Cerebellar nuclear complex (tissue), 1 donor: ENCODE data around the gene CNIH2.
"Not testable (repeated sequence)": the region's sequence is repeated elsewhere in the genome, so short reads cannot be mapped to it uniquely, and the experiment has no call there.

Source experiments
- DNase-seq, 2 experiments: peaks; one replicate each; lab custom pipeline; 2025; lab: John Stamatoyannopoulos, UW

The CNIH2 gene

DNA sequence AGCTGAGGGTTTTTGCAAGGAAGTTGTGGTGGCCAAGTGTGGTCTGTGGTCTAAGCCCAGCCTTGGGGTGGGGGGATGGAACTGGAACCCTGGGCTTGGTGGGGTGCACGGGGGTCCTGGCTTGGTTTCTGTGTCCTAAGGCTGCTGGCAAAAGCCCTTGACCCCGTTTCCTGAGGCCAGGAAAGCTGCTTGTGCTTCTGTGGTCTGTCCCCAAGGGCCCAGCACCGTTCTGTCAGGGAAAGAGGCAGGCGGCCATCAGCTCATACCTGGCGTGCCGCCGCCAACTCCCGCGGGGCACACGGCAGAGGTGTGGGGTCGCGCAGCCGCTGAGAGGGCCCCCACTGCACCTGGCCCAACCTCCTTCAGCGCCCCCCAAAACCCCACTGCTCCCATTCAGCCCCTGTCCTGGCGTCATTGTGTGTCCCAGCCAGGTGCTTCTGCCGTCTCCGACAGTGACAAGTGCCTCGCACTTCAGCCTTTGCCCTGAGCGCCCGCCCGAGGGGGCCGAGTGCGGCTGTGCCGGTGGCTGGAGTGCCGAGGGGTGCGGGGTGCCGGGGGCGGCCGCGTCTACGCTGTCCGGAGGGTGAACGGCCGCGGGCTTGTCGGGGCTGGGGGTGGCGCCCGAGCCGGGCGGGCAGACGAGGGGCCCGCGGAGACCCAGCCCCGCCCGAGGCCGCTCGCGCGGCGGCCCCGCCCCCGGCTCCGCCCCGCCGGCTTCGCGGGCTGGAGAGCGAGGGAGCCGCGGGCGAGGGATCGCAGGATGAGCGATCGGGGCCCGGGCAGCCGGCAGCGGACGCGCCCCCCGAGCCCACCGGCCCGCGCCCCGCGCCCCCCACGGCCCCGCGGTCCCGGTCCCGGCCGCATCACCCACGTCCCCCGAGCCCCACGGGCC is at the start of gene CNIH2:
Gene CNIH2 (plus strand): TSS at position 705 of the 892 bp plus-strand sequence. CDS start 282 bp downstream, outside the sequence.
- DNase-seq: no peak

DNA sequence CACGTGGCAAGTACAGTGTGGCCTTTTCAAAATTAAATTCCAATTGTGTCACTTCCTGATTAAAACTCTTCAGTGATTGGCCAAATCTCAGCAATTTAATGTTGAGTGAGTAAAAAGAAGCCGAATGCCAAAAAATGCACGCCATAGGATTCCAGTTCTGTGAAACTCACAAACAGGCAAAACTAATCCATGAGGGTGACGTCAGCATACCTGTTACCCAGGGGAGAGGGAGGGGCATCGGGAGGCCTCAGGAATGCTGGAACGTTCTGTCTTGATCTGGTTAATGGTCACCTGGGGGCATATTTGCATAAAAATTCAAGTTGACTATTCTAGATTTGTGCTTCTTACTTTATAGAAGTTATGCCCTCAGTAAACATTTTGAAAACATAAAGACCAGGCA is 49.5 kb upstream of the CNIH2 start:
- no peak for DNase-seq

DNA sequence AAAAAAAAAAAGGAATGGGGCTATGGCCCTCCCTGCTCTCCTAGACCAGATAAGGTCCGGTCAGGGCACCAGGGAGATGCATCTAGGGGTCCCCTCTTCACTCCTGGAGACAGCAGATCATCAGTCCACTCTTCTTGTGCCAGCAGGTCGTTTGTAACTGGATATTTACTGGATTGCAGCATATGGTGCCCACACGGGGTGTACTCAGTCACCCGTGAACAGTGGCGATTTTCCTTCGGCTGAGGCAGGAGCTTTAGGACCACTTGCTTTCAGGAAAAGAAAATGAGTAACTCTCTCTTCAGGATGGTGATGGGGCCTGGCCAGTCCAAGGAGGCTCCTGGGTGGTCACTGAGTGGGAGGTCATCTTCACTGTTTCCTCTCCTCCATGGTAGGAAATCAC is 47.8 kb upstream of the CNIH2 start:
- DNase-seq: peak; percentile 27 to 67

DNA sequence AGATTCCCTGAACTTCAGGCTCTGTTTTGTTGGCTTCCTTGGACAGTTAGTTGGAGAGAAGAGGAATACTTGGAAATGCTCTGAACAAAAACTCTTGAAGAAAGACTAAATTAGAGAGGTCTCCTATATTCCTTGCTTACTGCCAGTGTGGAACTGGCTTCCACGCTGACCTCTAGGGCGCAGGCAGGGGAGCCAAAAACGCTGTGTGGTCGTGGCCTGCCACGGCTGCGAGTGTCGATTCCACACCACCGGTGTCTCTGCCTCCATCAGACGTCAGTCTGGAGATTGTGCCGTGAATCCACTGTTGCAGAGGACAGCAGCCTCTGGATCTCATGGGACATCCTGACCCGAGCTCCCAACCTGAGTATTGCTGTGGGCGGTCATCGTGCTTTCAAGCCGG is 47.0 kb upstream of the CNIH2 start:
- no peak for DNase-seq

DNA sequence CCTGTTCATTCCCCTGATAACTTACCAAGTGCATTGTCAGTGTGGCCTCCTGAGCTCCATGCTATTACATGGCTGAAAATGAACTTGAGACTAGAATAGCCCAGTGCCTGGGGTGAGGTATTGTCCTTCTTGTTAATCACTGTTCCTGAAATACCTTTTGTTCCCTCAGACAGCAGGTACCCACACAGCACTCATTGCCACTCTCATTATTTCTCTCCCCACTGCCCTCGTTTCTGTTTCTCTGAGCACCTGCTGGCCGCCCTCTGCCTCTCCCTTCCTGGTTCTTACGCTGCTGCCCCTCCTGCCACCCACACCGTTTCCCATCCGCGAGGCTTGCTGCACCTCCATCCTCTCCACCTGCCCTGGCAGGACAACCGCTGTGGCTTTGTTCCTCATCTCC is 46.4 kb upstream of the CNIH2 start:
- peak in 1 of 2 experiments; percentile 58 for DNase-seq

DNA sequence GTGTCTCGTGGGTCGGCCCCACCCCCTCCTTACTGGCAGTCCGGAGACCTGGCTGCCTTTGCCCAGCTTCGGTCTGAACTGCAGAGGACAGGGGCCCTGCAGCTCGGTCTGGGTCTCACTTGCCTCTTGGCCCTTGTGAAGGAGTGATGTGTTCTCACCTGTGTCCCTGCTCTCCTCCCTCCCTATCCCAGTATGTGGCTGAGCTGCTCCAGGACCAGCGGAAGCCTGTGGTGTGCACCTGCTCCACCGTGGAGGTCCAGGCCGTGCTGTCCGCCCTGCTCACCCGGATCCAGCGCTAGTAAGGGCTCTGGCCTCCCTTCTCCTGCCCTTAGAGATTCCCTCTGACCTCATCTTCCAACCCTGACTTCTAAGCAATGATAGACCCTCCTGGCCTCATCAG is 45.2 kb upstream of the CNIH2 start:
- DNase-seq: no peak

DNA sequence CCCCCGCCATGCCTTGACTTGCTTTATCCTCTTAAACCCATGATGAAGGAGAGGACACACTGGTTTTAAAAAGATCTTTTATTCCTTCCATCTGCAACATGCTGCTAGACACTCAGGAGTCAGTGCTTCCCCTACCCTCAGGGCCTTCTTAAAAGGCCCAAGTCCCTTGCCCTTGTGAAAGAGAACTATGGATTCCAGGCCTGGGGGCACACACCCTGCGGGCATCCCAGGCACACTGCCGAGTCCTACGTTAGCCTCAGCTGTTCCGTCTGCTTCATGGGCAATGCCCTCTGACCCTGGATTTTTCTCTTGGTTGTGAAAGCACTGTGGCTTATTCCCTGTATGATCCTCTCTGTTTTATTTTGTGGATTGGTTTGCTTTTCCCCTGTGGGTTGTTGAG is 44.7 kb upstream of the CNIH2 start:
- DNase-seq: no peak

DNA sequence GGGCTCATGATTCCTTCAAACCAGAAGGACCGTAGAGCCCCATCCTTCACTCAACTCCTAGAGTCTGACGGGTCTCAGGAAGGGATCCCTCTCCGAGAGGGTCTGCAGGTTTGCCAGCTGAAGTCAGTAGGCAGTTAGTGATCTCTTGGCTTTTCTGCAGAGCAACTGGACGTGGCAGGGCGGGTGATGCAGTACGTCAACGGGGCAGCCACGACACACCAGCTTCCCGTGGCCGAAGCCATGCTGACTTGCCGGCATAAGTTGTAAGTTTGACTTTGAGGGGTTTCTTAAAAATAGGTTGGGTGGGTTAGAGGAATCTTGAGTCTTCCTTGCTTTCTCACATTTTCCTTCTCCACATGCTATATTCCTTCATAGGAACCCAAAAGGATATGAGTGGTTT is 42.8 kb upstream of the CNIH2 start:
- no peak for DNase-seq

DNA sequence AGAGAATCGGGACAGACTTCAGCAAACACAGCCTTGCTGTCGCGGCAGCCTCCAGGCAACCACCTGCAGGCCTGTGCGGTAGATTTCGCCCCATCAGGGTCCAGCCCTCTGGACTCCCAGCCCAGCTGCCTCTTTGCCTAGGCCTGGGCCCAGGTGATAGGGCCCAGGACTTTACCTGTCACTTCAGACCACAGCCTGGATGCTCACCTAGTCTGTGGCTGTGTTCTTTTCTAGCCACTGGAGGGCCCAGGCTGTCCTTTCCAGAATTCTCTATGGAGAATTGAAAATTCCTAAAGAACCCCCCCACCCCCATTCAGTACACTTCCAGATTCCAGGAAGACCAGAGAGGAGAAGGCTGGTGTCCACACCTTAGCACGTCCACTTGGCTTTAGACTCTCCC is 40.1 kb upstream of the CNIH2 start:
- DNase-seq: no peak

DNA sequence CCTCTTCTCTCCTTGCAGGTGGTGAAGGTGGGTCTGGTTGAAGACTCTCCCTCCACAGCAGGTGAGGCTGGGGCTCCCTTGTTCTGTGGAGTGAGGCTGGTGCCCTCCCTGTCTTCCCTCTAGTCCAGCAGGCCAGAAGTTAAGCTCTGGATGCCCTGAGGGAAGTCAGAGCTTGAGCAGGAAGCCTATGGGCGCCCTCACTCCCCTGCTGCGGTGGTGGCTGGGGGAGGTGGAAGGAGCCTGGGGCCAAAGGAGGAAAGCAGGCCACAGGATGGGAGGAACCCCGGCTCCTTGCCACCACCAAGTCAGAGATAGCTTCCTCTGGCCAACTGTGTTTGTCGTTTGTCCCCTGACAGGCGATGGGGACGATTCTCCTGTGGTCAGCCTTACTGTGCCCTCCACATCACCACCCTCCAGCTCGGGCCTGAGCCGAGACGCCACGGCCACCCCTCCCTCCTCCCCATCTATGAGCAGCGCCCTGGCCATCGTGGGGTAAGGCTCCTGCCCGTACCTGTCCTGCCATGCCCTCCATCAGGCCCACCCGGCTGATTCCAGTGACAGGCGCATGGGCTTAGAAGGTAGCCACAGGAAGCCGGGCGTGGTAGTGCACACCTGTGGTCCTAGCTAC is 39.1 kb upstream of the CNIH2 start:
- DNase-seq: no peak

DNA sequence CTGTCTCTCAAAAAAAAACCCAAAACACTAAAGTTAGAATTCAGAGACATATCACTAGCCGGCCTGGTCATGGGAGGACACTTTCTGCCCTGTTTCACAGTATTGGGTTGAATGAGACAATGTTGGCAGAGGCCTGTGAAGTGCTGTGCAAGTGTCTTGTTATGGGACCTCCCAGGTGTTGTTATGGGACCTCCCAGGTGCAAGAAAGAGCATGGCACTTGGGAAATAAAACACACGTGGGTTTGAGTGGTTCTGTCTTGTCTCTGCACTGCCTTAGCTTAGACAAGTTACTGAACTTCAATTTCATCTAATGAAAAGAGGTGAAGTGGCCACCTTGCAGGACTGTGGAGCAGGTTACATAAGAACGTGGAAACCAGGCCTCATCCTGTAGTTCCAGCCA is 38.5 kb upstream of the CNIH2 start:
- no peak for DNase-seq

DNA sequence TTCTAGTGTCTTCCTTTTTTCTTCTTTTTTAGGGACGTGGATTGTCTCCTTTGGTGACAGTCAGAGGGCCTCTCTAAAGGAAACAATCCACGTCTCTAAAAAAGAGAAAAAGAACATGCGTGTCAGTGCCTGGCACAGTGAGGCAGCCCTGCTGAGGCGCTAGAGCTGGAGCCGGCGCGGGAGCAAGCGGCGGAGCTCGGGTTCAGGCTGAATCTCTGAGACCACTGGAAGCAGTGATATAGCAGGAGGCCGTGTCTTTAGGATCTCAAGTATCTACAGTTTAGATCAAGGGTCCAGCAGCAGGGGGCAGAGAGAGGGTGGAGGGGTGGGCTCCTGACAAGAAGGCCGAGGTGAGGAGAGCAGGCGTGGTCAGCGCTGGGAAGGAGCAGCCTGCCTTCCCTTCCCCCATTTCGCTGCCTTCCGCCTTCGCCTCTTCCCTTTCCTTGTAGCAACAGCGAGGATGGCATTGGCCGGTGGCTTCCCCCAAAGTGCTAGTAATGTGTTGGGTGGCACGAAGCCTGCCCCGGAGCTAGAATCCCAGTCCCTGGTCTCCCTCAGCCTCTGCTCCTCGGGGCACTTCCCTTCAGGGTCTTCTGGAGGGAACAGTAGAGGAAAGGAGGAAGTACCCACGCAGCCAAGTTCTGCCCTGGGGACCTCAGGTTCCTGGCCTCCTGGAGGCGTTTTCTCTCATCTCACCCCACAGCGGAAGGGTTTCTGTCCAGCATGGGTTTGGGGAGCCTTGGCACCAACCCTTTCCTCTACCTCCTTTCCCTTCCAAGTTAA is 37.8 kb upstream of the CNIH2 start:
- no peak for DNase-seq

DNA sequence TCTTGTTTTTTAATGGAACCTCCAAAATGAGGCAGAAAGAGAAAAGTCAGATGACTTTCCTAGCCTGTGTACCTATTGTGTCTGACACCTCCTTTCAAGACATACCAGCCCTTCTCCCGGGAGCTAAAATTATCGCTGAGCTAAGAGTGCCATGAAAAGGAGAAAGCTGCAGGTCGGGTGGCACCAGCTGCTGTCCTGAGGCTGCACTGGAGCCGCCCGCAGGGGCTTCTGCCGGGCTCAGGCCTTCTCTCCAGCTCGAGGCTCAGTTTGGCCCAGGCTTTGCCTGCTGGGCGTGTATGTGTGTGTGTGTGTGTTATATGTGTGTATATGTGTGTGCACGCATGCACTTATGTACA is 37.2 kb upstream of the CNIH2 start:
- no peak for DNase-seq

DNA sequence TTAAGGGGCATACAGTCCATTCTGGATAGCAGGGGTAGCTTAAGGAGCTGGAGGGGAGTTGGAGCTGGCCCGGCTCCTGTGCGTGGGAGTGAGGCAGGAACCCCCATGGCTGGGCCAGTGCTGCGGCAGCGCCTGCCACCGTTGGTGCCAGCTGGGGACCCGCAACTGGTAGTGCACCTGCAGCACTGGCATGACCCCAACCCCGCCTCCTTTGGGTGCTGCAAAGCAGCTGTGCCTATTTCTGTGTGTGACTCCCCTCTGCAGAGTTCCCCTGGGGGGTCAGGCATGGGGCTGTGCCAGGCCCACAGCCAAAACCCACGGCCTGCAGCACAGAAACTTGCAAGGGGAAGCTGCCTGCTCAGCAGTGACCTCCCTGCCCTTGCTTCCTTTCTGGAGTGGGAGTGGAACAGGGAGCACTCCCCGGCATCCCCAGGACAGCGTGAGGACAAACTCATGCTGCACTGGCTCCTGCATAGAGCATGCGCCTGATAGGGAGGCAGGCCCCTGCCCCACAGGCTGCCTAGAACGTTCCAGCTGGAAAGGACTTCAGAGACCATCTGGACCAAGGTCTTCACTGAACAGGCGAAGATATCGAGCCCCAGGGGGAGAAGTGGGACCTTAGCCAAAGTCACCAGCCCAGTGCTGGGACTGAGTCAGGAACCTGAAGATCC is 35.7 kb upstream of the CNIH2 start:
- peak in 1 of 2 experiments; percentile 74 for DNase-seq

DNA sequence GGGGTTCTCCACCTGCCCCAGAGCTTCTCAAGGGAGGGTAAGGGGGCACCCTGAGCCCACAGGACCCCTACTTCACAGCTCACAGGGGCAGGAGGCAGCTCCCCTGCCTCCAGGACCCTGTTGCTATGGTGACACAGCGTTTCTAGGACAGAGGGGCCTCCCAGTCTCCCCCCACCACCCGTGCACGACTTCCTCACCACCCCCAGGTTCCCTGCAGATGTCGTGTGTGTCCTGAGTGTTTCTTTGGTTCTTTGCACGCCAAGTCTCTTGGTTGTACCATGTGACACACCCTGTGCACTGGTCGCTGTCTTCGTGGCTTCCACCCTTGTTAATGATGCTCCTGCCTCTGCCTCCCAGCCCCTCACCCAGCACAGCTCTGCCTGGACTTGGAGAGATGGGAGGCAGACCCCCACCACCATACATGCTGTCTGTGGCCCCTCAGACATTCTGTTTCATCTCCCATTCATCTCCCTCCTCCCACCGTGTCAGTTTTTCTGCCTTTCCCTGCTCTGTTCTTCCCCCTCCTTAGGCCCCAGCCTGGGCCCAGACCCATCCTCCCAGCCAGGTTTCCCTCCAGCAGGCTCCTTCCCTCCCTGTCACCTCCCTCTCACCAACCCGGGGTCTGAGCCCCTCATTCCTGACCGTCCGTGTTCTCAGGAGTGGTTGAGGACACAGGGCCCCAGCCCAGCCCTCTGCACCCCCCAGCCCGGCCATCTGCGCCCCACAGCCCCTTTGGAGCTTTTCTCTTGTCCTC is 34.0 kb upstream of the CNIH2 start:
- no peak for DNase-seq

DNA sequence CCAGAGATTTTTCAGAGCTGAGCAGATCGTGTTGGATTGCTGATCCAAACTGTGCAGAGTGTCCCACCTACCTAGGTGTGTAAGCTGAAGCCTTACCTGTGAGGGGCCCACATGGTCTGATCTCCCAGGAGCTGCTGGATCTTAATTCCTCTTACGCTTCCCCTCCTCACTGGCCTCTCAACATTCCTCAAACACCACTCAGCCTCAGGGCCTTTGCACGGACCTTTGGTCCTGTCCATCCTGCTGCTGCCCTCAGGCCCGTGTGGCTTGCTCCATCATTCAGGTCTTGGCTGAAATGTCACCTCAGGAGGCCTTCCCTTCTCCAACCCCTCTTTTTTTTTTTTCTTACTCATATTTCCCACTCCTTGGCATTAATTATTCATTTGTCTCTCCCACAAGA is 30.7 kb upstream of the CNIH2 start:
- no peak for DNase-seq

DNA sequence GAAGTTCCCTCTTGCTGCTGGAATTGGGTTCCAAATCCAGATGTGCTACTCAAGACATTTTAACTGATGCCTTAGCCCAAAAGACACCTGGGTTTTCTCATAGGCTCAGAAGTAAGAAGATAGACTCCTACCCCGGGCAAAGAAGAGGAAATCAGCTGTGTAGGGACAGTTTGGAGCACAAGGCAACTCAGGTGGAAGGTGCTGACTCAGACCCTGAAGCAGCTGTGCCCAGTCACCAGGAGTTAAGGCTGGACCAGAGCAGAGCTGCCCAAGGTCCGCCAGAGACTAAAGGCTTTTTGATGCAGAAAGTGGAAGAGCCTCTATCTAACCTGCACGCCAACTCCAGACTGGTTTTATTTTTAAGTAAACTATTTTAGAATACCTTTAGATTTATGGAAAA is 30.2 kb upstream of the CNIH2 start:
- no peak for DNase-seq

DNA sequence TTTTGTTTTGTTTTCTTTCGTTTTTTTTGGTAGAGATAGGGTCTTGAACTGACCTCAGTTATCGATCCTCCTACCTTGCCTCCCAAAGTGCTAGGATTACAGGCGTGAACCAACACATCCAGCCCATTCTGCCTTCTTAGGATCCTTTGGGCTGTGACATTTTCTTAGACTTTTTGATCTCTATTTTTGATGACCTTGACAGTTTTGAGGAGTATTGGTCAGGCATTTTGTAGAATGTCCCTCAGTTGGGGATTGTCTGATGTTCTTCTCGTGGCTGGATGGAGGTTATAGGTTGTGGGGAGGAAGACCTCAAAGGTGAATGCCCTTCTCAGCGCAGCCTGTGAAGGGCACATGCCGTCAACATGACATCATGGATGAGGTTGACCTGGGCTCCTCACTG is 29.1 kb upstream of the CNIH2 start:
- DNase-seq: no peak

DNA sequence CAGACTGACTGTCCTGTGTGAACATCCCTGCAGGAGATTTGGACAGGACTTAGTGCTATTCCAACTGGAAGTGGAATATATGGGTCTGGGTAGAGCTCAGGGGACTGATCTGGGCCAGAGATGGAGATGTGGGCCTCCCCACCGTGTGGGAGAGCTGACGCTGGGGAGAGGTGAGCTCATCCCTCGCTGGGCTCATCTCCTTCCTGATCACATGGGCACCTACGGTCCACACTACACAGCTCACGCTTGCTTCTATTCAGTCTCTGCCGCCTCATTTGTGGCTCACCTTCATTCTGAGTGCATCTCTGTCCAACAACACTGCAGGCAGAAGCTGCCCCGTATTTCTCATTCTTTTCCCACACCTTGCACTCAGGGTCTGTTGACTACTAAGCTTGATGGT is 26.2 kb upstream of the CNIH2 start:
- DNase-seq: peak in 1 of 2 experiments; percentile 15

DNA sequence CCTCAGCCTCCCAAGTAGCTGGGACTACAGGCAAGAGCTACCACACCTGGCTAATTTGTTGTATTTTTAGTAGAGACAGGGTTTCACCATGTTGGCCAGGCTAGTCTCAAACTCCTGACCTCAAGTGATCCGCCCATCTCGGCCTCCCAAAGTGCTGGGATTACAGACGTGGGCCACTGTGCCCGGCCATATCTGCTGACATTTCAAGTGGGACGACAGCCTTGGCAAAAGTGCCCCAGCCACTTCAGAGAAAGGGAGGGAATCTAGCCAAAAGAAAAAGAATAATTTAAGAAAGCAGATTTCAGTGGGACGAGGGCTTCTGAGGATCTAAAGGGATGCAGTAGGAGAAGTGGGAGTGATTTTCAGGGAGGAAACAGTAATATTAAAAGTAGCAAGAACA is 24.9 kb upstream of the CNIH2 start:
- not testable (repeated sequence) for DNase-seq

DNA sequence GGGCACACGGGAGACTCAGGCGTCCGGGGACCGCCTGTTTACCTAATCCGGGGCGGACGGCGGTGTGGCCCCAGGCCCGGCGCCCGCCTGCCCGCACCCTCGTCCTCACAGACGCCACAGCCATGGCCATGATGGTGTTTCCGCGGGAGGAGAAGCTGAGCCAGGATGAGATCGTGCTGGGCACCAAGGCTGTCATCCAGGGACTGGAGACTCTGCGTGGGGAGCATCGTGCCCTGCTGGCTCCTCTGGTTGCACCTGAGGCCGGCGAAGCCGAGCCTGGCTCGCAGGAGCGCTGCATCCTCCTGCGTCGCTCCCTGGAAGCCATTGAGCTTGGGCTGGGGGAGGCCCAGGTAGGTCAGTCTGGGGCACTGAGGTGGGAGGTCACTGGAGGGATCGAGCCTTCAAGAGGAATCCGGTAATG is 19.5 kb upstream of the CNIH2 start:
- DNase-seq: no peak

DNA sequence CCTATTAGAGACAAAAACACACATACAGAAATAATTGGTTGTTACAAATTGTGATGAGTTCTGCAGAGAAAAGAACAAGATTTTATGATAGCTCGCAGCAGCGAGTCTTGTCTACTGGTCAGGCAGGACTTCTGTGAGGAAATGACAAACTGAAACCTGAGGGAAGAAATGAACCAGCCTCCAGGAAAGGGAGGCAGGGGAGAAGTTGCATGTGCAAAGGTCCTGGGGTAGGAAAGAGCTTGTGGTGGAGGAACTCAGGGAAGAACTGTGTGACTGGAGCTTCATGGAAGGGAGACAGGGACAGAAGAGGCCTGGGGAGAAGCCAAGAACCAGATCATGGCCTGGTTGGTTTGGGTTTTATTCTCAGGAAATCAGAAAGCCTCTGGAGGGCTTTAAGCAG is 18.8 kb upstream of the CNIH2 start:
- no peak for DNase-seq
